Colonic mucosa (tissue), 4 donors: ENCODE results near the gene PHACTR3. TPM values are rescaled to one million over a fixed set of nuclear protein-coding genes. Genes with fewer than 3 reads are reported as not detected.

Experiments
- DNase-seq: peaks from one replicate; pipeline ENCODE4 v3.0.0-alpha.2; 2020
- H3K27ac ChIP-seq: fragments of 200-600 bp; one replicate; pipeline ENCODE4 v1.8.0; 2021
- H3K27me3 ChIP-seq: fragments of 200-600 bp; one replicate; pipeline ENCODE4 v1.8.0; 2021
- H3K36me3 ChIP-seq: fragments of 200-600 bp; one replicate; pipeline ENCODE4 v1.8.0; 2021
- H3K4me1 ChIP-seq: fragments of 200-600 bp; one replicate; pipeline ENCODE4 v1.8.0; 2021; ENCODE audit warnings: mild to moderate bottlenecking
- H3K4me3 ChIP-seq: fragments of 200-600 bp; one replicate; pipeline ENCODE4 v1.8.0; 2021
- H3K9ac ChIP-seq, 2 donors: one replicate each; pipeline ENCODE4 v1.7.0; 2013; ENCODE audit warnings: control low read depth in 2 of 2, low read depth in 2 of 2, low read length in 2 of 2
- H3K9me3 ChIP-seq: fragments of 200-600 bp; one replicate; pipeline ENCODE4 v1.8.0; 2021
- CTCF ChIP-seq: fragments of 200-600 bp; IDR thresholded peaks from one replicate; pipeline ENCODE4 v1.8.0; 2022; ENCODE audit warnings: antibody characterized with exemption, mild to moderate bottlenecking
- intact Hi-C: fragments of 100-400 bp; cut with DNase I; formaldehyde crosslinking; loops from one replicate; pipeline ENCODE4 v1.14.1; 2022
- total RNA-seq, 2 donors: library from RNA; stranded (reverse); fragmentation: NEBNext Ultra II Directional in 1 of 2; extraction: Animal tissue kit (Norgen Biotek cat#: 25700) in 1 of 2; gene quantifications; one replicate each; pipeline ENCODE4 v1.2.1, GENCODE V29; 2021
- donor health status: healthy.
- donor health status: DM: no; HTN: no; CAD: no.
- donor health status: DM: no; HTN: no; CAD: no.

Gene PHACTR3
- total RNA-seq, 2 donors from 2014 or later, result 0.44 to 0.53 TPM

- no peaks in the 10 kb centered on the region for H3K36me3 ChIP-seq
- no peak overlapping the region for H3K4me3 ChIP-seq
- intact Hi-C loops, result no loop called here
- H3K27ac ChIP-seq, result no peak overlapping the region
- TF ChIP-seq CTCF, result no peak
- H3K9ac ChIP-seq, result no peak overlapping the region
- H3K4me1 ChIP-seq, result no peaks in the 10 kb centered on the region
- no peaks in the 10 kb centered on the region for H3K9me3 ChIP-seq
- H3K27me3 ChIP-seq, result peaks cover 22% of the 10 kb centered on the region
- DNase-seq, result no peak
These were observed 28.7 kb upstream of the PHACTR3 start for GRCh38 chr20:59575653-59576052.

GRCh38 chr20:59576216-59576953 is 28.0 kb upstream of the PHACTR3 start:
- Histone ChIP-seq H3K4me1 (no peaks in the 10 kb centered on the region), H3K27me3 (peaks cover 22% of the 10 kb centered on the region), H3K27ac (no peak overlapping the region), H3K9me3 (no peaks in the 10 kb centered on the region), H3K4me3 (no peak overlapping the region), H3K36me3 (no peaks in the 10 kb centered on the region), H3K9ac (no peak overlapping the region)
- TF ChIP-seq CTCF, result no peak
- DNase-seq, result no peak
- intact Hi-C loops, result no loop called here

- Histone ChIP-seq H3K9ac (no peak overlapping the region), H3K36me3 (no peaks in the 10 kb centered on the region), H3K4me1 (no peaks in the 10 kb centered on the region), H3K27ac (no peak overlapping the region), H3K27me3 (peaks cover 22% of the 10 kb centered on the region), H3K9me3 (no peaks in the 10 kb centered on the region), H3K4me3 (no peak overlapping the region)
- intact Hi-C loops, result no loop called here
- no peak for DNase-seq
- no peak for TF ChIP-seq CTCF
These were observed 27.1 kb upstream of the PHACTR3 start for GRCh38 chr20:59577037-59577808.

- H3K4me3 ChIP-seq, result no peak overlapping the region
- no peak for DNase-seq
- peaks cover 22% of the 10 kb centered on the region for H3K27me3 ChIP-seq
- no peak overlapping the region for H3K9ac ChIP-seq
- intact Hi-C loops, result no loop called here
- no peak for TF ChIP-seq CTCF
- no peaks in the 10 kb centered on the region for H3K36me3 ChIP-seq
- H3K27ac ChIP-seq, result no peak overlapping the region
- H3K4me1 ChIP-seq, result no peaks in the 10 kb centered on the region
- H3K9me3 ChIP-seq, result no peaks in the 10 kb centered on the region
These were observed 26.4 kb upstream of the PHACTR3 start for GRCh38 chr20:59577809-59578435.

DNA sequence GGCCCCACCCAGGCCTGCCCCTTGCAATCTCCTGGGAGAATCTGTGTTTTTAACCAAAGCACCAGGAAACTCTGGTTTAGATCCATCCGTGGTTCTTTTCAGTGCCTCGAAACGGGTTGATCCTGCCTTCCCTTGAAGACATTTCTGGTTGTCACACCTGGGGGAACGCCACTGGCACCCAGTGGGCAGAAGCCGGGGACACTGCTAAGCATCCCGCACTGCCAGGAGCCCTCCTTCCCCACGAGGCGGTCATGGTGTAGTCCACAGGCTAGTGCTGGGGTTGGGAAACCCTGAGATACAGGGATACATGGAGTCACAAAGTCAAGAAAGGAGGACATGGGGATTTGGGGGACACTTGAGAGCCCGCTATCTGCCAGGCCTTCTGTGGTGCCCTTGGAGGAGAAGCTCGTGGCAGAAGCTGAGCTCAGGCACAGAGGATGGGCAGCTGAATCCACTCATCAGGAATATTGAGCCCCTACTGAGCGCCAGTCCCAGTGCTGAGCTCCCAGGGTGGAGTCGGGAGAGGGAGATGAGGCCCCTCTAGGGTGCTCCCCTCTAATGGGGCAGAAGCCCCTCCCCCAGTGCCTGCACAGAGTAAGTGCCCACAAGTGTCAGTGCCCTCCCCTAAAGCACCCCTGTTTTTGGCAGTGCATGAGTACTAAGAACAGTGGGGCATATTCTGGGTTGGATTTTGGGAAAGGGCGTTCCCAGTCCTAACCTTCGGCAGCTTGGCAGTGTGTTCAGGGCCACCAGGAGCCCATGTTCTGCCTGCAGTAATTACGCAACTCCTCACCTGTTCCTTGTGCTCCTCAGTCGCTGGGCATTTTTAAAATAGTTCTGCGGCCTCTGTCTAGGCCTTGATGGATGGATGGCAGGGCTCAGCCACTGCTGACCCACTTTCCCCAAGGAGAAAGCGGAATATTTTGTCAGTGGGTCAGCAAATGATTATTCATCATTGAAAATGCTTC is 25.6 kb upstream of the PHACTR3 start:
- H3K9me3 ChIP-seq, result no peaks in the 10 kb centered on the region
- no peak for TF ChIP-seq CTCF
- no peak overlapping the region for H3K4me3 ChIP-seq
- H3K36me3 ChIP-seq, result no peaks in the 10 kb centered on the region
- DNase-seq, result no peak
- intact Hi-C loops, result no loop called here
- peaks cover 22% of the 10 kb centered on the region for H3K27me3 ChIP-seq
- no peaks in the 10 kb centered on the region for H3K4me1 ChIP-seq
- H3K27ac ChIP-seq, result no peak overlapping the region
- no peak overlapping the region for H3K9ac ChIP-seq
